MM.1S (cell line): Measurements from ENCODE around the gene ECT2.

ENCODE experiments used
- DNase-seq: peaks from one replicate; pipeline ENCODE4 v3.0.0-alpha.2; 2015
- H2AFZ ChIP-seq: fragments of 300-600 bp; sonication (generic); 2 replicates; pipeline ENCODE4 v1.6.0; 2016; ENCODE audit warnings: antibody characterized with exemption, low read length
- H3F3A ChIP-seq: fragments of 300-600 bp; sonication (generic); 2 replicates; pipeline ENCODE4 v1.6.1; 2016; ENCODE audit warnings: mild to moderate bottlenecking, antibody characterized with exemption, low read length, moderate library complexity, mixed read lengths; ENCODE audit not compliant: insufficient read depth
- H3K27ac ChIP-seq: fragments of 300-600 bp; sonication (generic); 2 replicates; pipeline ENCODE4 v1.5.1; 2016; ENCODE audit warnings: mild to moderate bottlenecking, low read length
- H3K27me3 ChIP-seq: fragments of 300-600 bp; sonication (generic); replicated peaks from 2 replicates; pipeline ENCODE4 v1.6.0; 2016; ENCODE audit warnings: low read length; ENCODE audit not compliant: insufficient read depth
- H3K36me3 ChIP-seq: fragments of 300-600 bp; sonication (generic); replicated peaks from 2 replicates; pipeline ENCODE4 v1.6.1; 2016; ENCODE audit warnings: mild to moderate bottlenecking, low read length, mixed read lengths; ENCODE audit not compliant: insufficient read depth
- H3K4me1 ChIP-seq: fragments of 300-600 bp; sonication (generic); 2 replicates; pipeline ENCODE4 v1.6.1; 2016; ENCODE audit warnings: low read length, mixed read lengths
- H3K4me2 ChIP-seq: fragments of 300-600 bp; sonication (generic); 2 replicates; pipeline ENCODE4 v1.6.0; 2016; ENCODE audit warnings: low read depth, low read length
- H3K4me3 ChIP-seq: fragments of 300-600 bp; sonication (generic); 2 replicates; pipeline ENCODE4 v1.5.1; 2016; ENCODE audit warnings: low read length, mixed read lengths
- H3K79me2 ChIP-seq: fragments of 300-600 bp; sonication (generic); 2 replicates; pipeline ENCODE4 v1.6.1; 2016; ENCODE audit warnings: mixed run types, low read length, mixed read lengths
- H3K9ac ChIP-seq: fragments of 300-600 bp; sonication (generic); 2 replicates; pipeline ENCODE4 v1.6.1; 2016; ENCODE audit warnings: low read length, mixed read lengths
- H3K9me2 ChIP-seq: fragments of 300-600 bp; sonication (generic); replicated peaks from 2 replicates; pipeline ENCODE4 v1.6.1; 2016; ENCODE audit warnings: mild to moderate bottlenecking, low read length, mixed read lengths; ENCODE audit not compliant: insufficient read depth
- H3K9me3 ChIP-seq: fragments of 300-600 bp; sonication (generic); replicated peaks from 2 replicates; pipeline ENCODE4 v1.6.1; 2016; ENCODE audit warnings: mild to moderate bottlenecking, low read length, mixed read lengths; ENCODE audit not compliant: insufficient read depth
- H4K20me1 ChIP-seq: fragments of 300-600 bp; sonication (generic); 2 replicates; pipeline ENCODE4 v1.6.1; 2016; ENCODE audit warnings: mild to moderate bottlenecking, low read length, moderate library complexity, mixed read lengths; ENCODE audit not compliant: insufficient read depth
- EZH2 ChIP-seq: fragments of 300-600 bp; sonication (generic); optimal IDR thresholded peaks from 2 replicates; pipeline ENCODE3; 2017; ENCODE audit warnings: low read depth, mild to moderate bottlenecking, antibody characterized with exemption, low read length, mixed read lengths
- EZH2phosphoT487 ChIP-seq: fragments of 300-600 bp; sonication (generic); IDR thresholded peaks from 2 replicates; pipeline ENCODE4 v1.6.1; 2018; ENCODE audit warnings: antibody characterized with exemption, low read length
- TF ChIP-seq, protein P1 (sequence below): fragments of 300-600 bp; sonication (generic); IDR thresholded peaks from 2 replicates; pipeline ENCODE4 v1.5.1; 2016; ENCODE audit warnings: antibody characterized with exemption, low read length, mixed read lengths

The ECT2 gene

DNA sequence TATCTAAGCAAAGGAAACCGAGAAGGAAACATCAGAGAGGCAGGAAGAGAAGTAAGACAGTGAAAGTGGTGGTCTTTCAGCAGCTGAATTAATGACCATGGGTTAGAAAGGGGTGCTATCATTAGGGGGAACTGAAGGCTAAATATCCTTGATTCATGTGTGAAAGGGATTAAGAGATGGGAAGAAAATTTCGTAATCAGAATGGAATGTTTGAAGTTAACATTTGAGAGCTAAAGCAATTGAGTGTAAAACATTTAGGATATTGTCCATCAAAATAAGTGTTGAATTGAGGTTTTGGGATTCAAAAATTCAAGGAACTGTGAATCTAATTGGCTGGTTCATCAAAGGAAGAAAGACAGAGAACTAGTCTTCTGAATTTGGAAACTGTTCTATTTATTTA, 4.1 kb upstream of the ECT2 start:
- Histone ChIP-seq H3K27ac (no peak overlapping the region), H3F3A (no peaks in the 10 kb centered on the region; the same call in 1 of the 2 replicates), H4K20me1 (no peaks in the 10 kb centered on the region), H3K4me1 (peaks cover 14% of the 10 kb centered on the region), H2AFZ (no peak overlapping the region), H3K36me3 (no peaks in the 10 kb centered on the region), H3K79me2 (peaks cover 7% of the 10 kb centered on the region), H3K27me3 (peaks cover 7% of the 10 kb centered on the region; the same call in 1 of the 2 replicates), H3K9me2 (no peaks in the 10 kb centered on the region), H3K9me3 (no peaks in the 10 kb centered on the region), H3K4me2 (no peak overlapping the region), H3K9ac (no peak overlapping the region), H3K4me3 (no peak overlapping the region)
- TF ChIP-seq, protein P1, sequence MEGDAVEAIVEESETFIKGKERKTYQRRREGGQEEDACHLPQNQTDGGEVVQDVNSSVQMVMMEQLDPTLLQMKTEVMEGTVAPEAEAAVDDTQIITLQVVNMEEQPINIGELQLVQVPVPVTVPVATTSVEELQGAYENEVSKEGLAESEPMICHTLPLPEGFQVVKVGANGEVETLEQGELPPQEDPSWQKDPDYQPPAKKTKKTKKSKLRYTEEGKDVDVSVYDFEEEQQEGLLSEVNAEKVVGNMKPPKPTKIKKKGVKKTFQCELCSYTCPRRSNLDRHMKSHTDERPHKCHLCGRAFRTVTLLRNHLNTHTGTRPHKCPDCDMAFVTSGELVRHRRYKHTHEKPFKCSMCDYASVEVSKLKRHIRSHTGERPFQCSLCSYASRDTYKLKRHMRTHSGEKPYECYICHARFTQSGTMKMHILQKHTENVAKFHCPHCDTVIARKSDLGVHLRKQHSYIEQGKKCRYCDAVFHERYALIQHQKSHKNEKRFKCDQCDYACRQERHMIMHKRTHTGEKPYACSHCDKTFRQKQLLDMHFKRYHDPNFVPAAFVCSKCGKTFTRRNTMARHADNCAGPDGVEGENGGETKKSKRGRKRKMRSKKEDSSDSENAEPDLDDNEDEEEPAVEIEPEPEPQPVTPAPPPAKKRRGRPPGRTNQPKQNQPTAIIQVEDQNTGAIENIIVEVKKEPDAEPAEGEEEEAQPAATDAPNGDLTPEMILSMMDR: no peak
- TF ChIP-seq EZH2phosphoT487 (no peak), EZH2 (no peak)
- DNase-seq: no peak

DNA sequence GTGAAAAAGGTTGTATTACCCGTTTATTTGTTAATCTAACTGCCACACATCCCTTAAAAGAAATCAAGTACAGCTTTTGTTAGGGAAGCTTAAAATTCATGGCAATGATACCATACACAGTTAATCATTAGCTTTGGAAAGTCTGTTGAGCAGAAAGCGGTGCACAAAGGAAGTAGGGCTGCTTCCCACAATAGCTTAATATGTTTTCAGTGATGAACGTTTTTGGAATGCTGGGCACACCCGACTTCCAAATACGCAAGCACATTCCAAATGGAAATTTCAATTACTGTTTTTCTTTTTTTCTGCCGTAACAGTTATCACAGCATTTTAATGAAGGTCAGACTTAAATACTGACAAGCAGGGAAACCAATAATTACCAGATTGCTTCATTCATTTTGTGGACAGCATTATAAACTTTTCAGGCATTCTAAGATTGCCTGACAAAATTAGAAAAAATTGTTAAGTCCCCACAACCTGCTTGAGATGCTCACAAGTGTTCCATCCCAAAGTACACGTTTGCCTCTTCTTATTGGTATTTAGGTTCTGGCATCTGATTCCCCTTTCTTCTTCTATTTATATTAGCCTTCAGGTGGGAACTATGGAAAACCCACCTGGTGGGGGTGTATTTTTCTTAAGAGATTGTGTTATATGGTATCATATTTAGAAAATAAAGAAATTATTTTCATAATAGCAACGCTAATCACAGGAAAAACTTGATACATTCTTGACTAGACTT, 1.1 kb upstream of the ECT2 start:
- no peak for DNase-seq
- Histone ChIP-seq H3K4me2 (peak overlapping the region; percentile 68; the same call in 1 of the 2 replicates), H4K20me1 (no peaks in the 10 kb centered on the region), H3K36me3 (peaks cover 4% of the 10 kb centered on the region; the same call in 1 of the 2 replicates), H3K27me3 (peaks cover 7% of the 10 kb centered on the region; the same call in 1 of the 2 replicates), H3K9me2 (no peaks in the 10 kb centered on the region), H2AFZ (no peak overlapping the region), H3K4me3 (no peak overlapping the region), H3K9ac (no peak overlapping the region), H3K79me2 (peaks cover 37% of the 10 kb centered on the region), H3F3A (no peaks in the 10 kb centered on the region), H3K4me1 (peaks cover 9% of the 10 kb centered on the region; the same call in 1 of the 2 replicates), H3K9me3 (no peaks in the 10 kb centered on the region), H3K27ac (no peak overlapping the region)
- TF ChIP-seq EZH2: no peak
- TF ChIP-seq, protein P1: no peak
- TF ChIP-seq EZH2phosphoT487: no peak

DNA sequence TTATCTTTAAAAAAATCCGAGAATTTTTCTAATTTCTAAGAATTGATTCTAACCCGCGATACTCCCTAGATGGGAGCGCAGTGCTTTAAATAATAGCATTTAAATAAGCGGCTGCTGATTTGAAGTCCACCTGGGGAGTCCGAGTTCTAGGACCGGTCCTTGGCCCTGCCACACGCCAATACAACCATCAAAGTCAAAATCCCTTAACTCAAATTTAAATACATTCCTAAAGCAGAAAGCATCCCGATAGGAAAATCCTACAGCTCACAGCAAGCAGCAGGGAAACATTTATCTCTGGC, 508 bp upstream of the ECT2 start:
- Histone ChIP-seq H2AFZ (peak overlapping the region; percentile 75), H3K4me2 (peak overlapping the region; percentile 68), H3K36me3 (peaks cover 6% of the 10 kb centered on the region; the same call in 1 of the 2 replicates), H3F3A (no peaks in the 10 kb centered on the region), H3K9me2 (no peaks in the 10 kb centered on the region), H3K4me1 (peaks cover 9% of the 10 kb centered on the region; the same call in 1 of the 2 replicates), H3K27ac (peak overlapping the region; percentile 26; the same call in 1 of the 2 replicates), H3K9me3 (no peaks in the 10 kb centered on the region), H3K4me3 (peak overlapping the region; percentile 53), H3K79me2 (peaks cover 43% of the 10 kb centered on the region), H4K20me1 (no peaks in the 10 kb centered on the region), H3K27me3 (peaks cover 7% of the 10 kb centered on the region; the same call in 1 of the 2 replicates), H3K9ac (peak overlapping the region; percentile 59)
- TF ChIP-seq EZH2phosphoT487 (no peak), EZH2 (no peak)
- DNase-seq: no peak
